GM20000 (cell line): ENCODE results near the gene COL6A2.

ENCODE experiments used
- DNase-seq: peaks from one replicate; pipeline ENCODE4 v3.0.0; 2012; ENCODE audit warnings: low spot score
- TF ChIP-seq, protein P1 (sequence below): IDR thresholded peaks from 2 replicates; pipeline ENCODE4 v1.5.1; 2012; ENCODE audit warnings: mild to moderate bottlenecking, control low read depth; ENCODE audit errors: extremely low read depth, missing control alignments

COL6A2 gene

DNA sequence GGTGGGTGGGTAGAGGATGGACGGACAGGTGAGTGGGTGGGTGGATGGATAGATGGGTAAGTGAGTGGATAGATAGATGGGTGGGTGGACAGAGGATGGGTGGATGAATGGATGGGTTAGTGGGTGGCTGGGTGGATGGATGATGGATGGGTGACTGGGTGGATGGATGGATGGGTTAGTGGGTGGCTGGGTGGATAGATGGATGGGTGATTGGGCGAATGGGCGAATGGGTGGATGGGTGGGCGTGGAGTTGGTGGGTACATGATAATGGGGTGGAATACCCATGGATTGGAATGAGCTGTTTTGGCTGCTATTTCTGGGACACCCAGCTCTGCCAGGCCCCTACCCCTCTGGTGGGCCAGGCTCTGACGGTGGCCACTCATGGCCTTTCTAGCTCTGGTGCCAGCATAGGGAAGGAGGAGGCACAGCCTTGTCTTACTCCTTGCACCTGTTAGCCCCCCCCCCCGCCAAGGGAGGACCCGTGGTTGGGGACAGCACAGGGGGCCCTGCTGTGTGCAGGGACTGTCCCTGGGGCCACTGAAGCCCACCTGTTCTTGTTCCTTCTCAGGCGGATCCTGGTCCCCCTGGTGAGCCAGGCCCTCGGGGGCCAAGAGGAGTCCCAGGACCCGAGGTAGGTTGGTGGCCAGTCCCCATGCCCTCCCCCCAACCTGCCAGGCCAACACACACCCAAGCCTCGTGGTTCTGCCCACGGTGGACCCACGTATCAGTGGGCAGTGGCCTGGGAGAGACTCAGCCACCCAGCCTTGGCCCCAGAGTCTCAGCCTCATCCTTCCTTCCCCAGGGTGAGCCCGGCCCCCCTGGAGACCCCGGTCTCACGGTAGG lies 26.4 kb downstream of the COL6A2 start:
- no peak for DNase-seq
- TF ChIP-seq, protein P1, sequence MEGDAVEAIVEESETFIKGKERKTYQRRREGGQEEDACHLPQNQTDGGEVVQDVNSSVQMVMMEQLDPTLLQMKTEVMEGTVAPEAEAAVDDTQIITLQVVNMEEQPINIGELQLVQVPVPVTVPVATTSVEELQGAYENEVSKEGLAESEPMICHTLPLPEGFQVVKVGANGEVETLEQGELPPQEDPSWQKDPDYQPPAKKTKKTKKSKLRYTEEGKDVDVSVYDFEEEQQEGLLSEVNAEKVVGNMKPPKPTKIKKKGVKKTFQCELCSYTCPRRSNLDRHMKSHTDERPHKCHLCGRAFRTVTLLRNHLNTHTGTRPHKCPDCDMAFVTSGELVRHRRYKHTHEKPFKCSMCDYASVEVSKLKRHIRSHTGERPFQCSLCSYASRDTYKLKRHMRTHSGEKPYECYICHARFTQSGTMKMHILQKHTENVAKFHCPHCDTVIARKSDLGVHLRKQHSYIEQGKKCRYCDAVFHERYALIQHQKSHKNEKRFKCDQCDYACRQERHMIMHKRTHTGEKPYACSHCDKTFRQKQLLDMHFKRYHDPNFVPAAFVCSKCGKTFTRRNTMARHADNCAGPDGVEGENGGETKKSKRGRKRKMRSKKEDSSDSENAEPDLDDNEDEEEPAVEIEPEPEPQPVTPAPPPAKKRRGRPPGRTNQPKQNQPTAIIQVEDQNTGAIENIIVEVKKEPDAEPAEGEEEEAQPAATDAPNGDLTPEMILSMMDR = no peak

DNA sequence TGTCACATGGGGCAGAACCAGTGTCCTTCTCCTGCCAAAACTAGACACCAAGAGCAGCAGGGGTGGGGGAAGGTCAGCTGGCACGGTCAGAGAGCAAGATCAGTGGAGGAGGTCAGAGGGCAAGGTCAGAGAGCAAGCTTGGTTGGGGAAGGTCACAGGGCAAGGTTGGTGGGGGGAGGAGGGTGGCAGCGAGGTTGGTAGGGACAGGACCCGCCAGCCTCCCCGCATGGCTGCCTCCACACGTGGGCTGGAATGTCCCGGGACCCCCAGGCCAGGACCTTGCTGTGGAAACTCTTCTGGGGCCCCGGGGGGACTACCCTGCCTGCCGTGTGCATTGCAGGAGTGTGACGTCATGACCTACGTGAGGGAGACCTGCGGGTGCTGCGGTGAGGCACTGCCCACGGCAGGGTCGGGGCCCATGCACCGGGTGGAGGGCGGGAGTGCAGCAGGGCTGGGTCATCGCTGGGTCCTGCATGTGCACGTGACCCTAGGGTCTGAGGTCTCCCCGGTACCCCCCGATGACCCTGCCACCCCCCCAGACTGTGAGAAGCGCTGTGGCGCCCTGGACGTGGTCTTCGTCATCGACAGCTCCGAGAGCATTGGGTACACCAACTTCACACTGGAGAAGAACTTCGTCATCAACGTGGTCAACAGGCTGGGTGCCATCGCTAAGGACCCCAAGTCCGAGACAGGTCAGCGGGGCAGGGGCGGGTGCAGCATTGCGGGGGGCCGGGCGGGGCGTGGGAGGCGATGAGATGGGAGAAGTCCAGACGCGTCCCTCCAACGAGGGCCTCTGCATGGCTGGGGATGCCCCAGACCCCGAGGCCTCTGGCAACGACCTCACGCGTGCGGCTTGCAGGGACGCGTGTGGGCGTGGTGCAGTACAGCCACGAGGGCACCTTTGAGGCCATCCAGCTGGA lies 27.3 kb downstream of the COL6A2 start:
- TF ChIP-seq, protein P1 = no peak
- DNase-seq = no peak

GRCh38 chr21:46125846-46126301 lies 28.0 kb downstream of the COL6A2 start:
- no peak for DNase-seq
- TF ChIP-seq, protein P1 = no peak

DNA sequence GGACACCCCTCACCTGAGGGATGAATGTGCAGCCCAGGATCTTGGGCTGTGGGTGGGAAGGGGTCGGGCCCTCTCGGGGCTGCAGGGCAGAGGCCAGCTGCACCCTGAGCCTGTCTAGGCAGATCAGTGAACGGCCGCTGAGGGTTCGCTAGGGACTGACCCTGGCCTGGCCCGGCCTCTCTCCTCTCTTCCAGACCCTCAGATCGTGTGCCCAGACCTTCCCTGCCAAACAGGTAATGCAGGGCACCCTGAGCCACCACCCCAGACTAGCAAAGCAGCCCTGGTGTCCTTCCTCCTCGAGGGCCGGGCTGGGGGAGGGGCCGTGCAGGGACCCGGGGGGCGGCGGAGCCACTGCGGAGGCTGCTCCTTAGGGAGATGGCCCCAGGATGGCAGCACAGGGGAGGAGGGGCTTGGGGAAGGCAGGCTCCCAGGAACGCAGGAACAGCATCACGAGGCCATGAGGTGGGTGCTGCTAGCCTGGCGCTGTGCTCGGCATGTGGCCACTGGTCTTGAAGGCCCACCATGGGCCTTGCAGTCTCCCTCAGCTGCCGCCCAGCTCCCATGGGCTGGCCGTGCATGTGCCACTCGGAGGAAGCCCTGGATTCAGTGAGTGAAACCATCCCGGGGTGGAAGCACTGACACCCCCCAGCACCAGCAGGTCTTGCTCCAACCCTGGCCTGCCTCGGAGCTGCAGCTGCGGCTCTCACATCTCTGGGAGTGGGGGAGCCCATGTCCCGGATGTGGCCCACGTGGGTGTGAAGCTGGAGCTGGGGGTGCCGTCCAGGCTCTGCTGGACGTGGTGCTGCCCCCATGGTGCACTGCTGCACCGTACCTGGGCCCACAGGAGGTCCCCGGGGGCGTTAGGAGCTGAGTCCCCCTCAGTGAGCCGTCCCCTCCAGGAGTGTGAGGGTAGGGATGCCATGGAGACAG lies 28.7 kb downstream of the COL6A2 start:
- no peak for DNase-seq
- TF ChIP-seq, protein P1 = no peak

GRCh38 chr21:46127239-46128105 lies 29.6 kb downstream of the COL6A2 start:
- TF ChIP-seq, protein P1 = no peak
- DNase-seq = no peak
